GM18505 (cell line): Measurements from ENCODE around the gene SLC9A9.

Experiments
- ATAC-seq: cut with Tn5 transposase; IDR thresholded peaks from one replicate; pipeline ENCODE4 v1.9.1; 2021; ENCODE audit not compliant: unreplicated experiment
- POLR2A ChIP-seq: IDR thresholded peaks from 4 replicates; pipeline ENCODE4 v1.6.1; 2011; ENCODE audit warnings: borderline replicate concordance; ENCODE audit not compliant: insufficient read depth, insufficient read length; ENCODE audit errors: extremely low read depth

Gene SLC9A9

DNA sequence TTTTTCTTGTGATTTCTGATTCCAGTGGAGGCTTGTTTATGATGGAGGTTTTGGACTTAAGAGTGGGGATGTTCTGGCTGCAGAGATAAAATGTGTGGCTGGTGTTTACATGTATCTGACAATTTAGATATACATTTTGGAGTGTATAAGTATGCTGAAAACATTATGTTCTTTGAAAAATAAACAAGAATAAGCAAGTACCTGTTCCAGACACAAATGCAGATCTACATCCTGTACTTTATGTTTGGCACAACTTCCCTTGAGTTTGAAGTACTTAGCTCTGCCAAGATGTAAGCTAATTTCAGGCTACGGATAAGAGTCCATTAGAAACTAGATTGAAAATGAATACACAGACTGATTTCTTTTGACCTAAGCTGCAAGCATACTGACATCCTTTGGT lies 451.5 kb downstream of the SLC9A9 start:
- ATAC-seq: no peak
- no peak for TF ChIP-seq POLR2A

DNA sequence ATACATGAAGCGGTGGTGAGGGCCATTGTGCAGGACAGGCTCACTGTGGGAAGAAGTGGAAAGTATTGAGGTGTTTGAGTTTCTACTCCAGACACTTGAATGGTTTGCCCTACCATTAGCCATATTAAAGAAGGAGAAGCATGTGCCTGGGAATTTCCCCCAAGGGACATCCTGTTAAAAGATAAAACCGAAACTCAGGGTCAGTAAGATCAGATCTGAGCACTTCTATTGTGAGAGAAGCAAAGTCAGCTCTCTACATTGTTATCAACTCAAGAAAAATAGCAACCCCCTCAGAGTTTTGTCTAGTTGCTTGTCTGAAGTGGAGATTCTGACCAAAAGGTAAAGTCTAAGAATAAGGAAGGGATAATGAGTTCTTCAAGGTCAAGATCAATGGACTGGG lies 458.9 kb downstream of the SLC9A9 start:
- ATAC-seq: no peak
- TF ChIP-seq POLR2A: no peak

DNA sequence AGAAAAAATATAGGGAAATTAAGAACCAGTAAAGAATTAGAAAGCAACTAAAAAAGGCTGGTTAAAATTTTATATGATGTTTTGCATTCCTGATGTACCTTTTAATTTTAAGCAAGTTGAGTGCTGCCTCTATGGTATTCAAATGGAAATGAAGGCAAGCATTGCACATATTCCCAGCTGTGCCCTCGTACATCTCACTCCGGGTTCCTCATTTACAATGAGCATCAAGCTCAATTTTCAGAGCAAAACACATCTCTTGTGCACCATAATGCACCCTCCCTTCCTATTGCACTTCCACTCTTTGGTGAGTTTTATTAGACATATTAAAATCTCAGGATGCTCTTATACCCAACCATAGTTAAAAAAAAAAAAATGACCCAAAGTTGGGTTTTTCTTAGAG lies 460.8 kb downstream of the SLC9A9 start:
- ATAC-seq: no peak
- no peak for TF ChIP-seq POLR2A

DNA sequence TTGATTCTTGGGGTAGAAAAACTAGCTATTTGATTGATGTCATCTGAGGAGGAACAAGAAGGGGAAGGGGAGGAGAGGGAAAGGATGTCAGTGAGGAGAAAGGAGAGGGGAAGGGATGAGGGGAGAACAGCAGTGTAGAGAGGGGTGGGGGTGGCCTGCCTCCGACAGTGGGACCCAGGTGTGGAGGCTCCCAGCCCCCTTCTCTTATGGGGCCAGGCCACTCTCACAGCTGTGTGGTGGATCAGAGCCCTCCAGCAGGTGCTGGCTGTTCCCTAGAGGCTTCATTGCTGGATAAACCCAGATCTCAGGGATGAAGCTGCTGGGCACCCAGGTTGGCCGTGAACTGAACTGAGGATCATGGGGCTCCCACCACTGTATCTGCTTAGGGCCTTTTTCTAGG lies 464.2 kb downstream of the SLC9A9 start:
- no peak for TF ChIP-seq POLR2A
- ATAC-seq: no peak

DNA sequence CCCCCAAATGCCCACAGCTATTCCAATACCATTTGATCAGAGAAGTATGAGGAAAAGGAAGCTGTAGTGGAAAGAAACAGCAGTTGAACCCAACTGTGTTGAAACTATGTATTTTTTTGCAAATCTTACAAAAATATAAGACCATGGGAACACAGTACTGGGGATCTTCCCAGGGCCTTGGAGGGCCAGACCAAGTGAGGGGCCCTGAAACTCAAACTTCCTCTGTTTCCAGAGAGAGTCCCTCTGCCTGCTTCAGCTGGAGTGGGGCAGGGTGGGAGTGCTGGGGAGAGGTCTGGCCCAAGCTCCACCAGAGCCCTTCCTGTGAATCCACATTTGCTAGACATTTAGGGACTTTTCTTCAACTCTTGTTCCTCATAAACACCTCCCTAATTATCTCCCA lies 464.8 kb downstream of the SLC9A9 start:
- ATAC-seq: no peak
- no peak for TF ChIP-seq POLR2A

DNA sequence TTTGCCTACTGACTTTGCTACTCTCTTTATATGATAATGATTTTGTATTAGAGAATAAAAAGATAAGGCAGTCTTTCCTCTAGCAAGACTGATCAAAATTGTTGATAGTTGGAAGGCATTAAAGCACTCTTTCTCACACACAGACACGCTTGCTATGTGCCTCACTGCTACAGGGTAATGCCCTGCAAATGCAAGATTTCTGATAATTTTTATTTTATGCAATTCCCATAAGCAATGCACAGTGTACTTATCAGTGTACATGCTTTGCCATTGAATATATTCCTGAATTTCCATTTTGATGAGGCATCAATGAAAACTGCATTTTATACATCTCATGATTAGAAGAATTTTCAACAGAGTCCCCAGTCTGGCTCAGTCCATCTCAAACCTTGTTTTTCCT lies 465.5 kb downstream of the SLC9A9 start:
- no peak for ATAC-seq
- no peak for TF ChIP-seq POLR2A

DNA sequence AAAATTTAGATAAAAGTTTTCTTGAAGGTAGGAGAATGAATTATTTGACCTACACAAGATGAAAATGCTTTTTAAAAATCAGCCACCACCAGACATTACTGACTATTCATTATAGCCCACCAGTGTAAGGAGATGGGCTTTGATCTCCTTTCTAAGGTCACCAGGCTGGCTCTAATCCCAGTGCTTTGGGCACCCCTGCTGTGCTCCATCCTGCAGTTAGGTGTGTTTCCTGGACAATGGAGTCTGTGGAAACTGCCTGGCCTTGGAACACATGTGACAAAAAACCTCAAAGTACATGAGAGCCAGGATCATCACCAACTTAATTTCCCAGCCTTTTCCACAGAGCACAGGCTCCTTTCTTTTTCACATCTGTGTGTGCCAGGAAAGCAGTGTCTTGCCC lies 467.8 kb downstream of the SLC9A9 start:
- no peak for ATAC-seq

DNA sequence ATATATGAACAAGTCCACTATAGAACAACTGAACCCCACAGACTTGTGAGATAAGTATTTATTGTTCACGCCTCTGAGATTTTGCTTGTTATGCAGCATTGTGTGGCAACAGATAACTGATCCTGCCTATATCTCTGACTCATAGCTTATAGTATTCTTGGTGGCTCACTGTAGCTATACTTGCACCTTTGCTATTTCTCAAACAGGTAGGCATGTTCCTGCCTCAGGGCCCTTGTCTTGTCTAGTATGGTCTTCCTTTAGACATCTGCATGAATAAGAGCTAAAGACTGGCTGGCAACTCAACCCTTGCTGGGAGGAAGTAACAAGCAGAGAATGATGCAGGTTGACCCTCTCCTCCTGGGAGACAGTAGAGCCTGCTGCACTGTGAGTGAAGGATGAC lies 472.6 kb downstream of the SLC9A9 start:
- no peak for ATAC-seq
- TF ChIP-seq POLR2A: no peak

More for the DNA sequence above, 467.8 kb downstream of the SLC9A9 start:
- no peak for TF ChIP-seq POLR2A

DNA sequence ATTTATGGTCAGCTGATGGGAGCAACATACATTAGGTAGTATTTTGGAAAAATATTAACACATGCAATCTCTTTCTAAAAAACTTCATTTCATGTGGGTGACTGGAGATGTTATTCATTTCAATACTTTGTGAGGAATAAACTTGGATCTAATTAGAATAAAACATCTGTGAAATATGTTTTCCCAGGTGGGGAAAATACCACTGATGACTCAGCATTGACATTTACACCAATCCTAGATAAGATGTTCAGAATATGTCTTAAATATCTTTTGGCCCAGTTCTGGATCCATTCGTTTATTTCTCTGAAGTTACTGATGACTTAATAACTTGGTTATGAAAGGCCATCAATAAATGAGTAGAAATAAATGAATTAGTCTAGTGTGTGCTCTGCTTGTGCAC lies 481.1 kb downstream of the SLC9A9 start:
- no peak for TF ChIP-seq POLR2A
- no peak for ATAC-seq

DNA sequence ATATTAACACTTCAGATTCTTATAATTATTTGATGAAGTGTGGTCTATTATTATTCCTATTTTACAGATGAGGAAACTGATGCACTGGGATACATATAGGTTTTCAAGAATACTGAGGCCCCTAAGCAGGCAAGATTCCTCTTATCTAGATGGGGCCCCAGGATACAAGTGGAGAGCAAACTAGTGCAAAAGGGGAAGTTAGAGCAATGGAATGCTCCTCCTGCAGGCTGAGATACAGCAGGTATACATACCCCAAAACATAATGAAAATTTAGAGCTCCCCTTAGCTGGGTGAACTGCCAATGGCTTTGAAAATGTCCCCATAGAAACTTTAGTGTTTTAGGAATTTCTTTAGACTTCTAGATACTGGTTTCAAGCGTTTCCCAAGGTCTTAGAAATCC lies 481.6 kb downstream of the SLC9A9 start:
- no peak for TF ChIP-seq POLR2A
- ATAC-seq: no peak

DNA sequence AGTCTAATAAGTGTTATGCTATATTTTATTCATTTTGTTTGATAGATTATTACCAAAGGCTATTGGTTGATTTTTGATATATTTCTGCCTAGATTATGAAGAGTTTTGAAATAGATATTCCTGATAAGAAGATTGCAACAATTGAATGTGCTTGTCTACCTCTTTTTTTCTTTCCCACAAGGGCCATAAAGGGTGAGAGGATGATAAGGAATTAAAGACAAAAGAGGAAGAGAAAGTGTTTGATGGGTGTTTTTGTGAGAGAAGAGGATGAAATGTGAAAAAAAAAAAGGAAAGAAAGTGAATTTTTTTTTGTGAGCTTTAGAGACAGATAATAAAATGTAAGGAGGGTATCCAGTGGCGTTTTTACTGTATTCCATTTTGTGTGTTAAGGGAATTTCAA lies 484.3 kb downstream of the SLC9A9 start:
- ATAC-seq: no peak
- no peak for TF ChIP-seq POLR2A

DNA sequence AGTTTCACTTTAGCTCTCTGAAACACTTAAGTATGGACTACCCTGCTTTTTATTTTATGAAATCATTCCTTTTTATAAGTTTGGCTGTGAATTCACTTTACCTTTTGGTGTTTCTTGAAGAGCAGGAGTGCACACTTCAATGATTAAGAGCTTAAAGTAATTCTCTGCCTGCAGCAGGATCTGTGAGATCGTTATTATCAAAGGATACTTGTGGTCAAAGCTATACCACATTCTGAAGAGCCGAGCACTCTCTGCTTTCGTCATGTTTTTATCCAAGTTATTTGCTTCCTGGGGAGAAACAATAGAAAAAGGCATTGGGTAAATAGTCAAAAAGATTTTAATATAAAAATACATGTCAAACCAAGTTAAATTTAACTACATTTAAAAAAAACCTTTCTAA lies 485.0 kb downstream of the SLC9A9 start:
- TF ChIP-seq POLR2A: no peak
- no peak for ATAC-seq

DNA sequence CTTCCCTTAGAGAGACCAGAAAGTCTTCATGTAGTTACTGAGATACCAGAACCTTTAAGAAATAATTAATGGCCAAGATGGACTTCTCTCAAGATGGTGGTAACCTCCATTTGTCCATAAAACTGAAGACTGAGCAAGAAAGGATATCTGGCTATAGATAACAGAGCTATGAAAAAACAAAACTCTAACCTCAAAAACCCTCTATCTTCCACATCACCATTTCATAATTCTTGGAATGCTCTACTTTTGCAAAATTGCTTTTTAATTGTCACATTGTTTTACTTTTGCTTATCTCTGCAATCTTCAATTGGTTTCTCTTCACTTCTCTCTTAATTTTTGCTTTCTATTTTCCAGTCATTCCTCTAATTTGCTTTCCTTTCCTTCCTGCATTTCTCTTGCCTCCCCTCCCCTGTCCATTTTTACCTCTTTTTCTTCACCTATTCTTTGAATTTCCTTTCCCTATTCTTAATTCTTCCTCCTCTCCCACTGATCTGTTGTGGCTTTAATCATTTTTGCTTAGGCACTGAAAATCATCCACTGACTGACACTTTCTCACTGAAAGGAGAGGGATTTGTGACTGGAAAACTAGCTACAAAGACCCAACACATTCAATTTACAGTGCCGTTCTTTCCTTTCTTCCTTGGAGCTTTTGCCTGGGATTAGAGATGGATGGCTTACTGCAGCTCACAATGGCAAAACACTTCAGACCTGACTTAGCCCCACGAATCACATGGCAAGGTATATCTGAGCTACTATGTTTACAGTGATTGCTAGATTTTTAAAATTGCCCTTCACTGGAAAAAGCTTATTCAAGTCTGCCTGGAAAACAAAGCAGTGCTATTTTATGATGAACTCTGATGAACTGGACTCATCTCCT lies 485.9 kb downstream of the SLC9A9 start:
- no peak for ATAC-seq

DNA sequence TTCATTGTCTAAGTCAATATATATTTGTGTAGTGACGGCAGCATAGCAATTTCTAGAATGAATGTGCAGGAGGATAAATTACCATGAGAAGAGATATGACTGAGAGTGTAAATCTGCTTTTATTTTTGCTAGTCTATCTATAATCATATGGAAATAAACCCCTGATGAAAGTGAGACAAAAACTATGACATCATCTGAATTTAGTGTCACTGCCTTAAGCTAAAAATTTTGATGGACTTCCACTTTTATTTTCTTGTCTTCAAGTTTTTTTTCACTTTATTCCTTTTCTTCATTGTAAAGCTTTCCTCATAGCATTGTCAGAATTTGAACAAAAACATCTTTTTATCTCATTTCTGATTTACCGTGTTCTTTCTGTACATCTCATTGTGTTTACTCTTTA lies 486.7 kb downstream of the SLC9A9 start:
- TF ChIP-seq POLR2A: no peak
- no peak for ATAC-seq

More for the DNA sequence above, 485.9 kb downstream of the SLC9A9 start:
- no peak for TF ChIP-seq POLR2A
